Posterior cingulate gyrus (tissue), 11 donors: ENCODE results near the gene CAPN12.
A peak's percentile ranks its signal among the peaks of the same experiment; 100 is the strongest.

Source experiments
- DNase-seq, 10 donors: peaks; one replicate each; pipeline versions ENCODE4 v3.0.0 to v3.0.0-alpha.2; 2020 to 2021; ENCODE audit warnings: mixed read lengths in 3 of 10
- intact Hi-C: fragments of 100-400 bp; cut with DNase I; formaldehyde crosslinking; loops from one replicate; pipeline ENCODE4 v1.15.1; 2023

The CAPN12 gene

GRCh38 chr19:38717051-38717450, 27.2 kb downstream of the CAPN12 start:
- intact Hi-C loops: no loop called here

GRCh38 chr19:38715555-38715954, 28.7 kb downstream of the CAPN12 start:
- intact Hi-C loops: no loop called here
- DNase-seq: no peak

More at GRCh38 chr19:38717051-38717450, 27.2 kb downstream of the CAPN12 start:
- no peak for DNase-seq

GRCh38 chr19:38714354-38714778, 29.9 kb downstream of the CAPN12 start:
- no peak for DNase-seq
- intact Hi-C loops: no loop called here

GRCh38 chr19:38713865-38714264, 30.4 kb downstream of the CAPN12 start:
- no peak for DNase-seq
- intact Hi-C loops: no loop called here

GRCh38 chr19:38713227-38713649, 31.0 kb downstream of the CAPN12 start:
- peak in 2 of 10 donors; percentile 36 to 91 for DNase-seq
- intact Hi-C loops: no loop called here

- DNase-seq: no peak
- intact Hi-C loops: no loop called here
These were observed 32.0 kb downstream of the CAPN12 start for GRCh38 chr19:38712161-38712748.

GRCh38 chr19:38711726-38712153, 32.5 kb downstream of the CAPN12 start:
- DNase-seq: no peak

GRCh38 chr19:38710928-38711725, 33.1 kb downstream of the CAPN12 start:
- intact Hi-C loops: no loop called here
- DNase-seq: no peak

More at GRCh38 chr19:38711726-38712153, 32.5 kb downstream of the CAPN12 start:
- intact Hi-C loops: no loop called here

GRCh38 chr19:38710416-38710702, 33.9 kb downstream of the CAPN12 start:
- intact Hi-C loops: no loop called here
- DNase-seq: no peak

- intact Hi-C loops: no loop called here
These were observed 34.4 kb downstream of the CAPN12 start for GRCh38 chr19:38709671-38710415.

GRCh38 chr19:38709119-38709518, 35.2 kb downstream of the CAPN12 start:
- intact Hi-C loops: no loop called here
- no peak for DNase-seq

More at GRCh38 chr19:38709671-38710415, 34.4 kb downstream of the CAPN12 start:
- DNase-seq: no peak

GRCh38 chr19:38708413-38709024, 35.8 kb downstream of the CAPN12 start:
- intact Hi-C loops: no loop called here
- DNase-seq: no peak

- intact Hi-C loops: loop anchor here (1.0 kb wide), 1 partner anchor 11 kb away; no protein-coding TSS in a partner anchor
- no peak for DNase-seq
These were observed 36.7 kb downstream of the CAPN12 start for GRCh38 chr19:38707512-38708114.

- no peak for DNase-seq
- intact Hi-C loops: loop anchor here (1.0 kb wide), 1 partner anchor 11 kb away; no protein-coding TSS in a partner anchor
These were observed 37.3 kb downstream of the CAPN12 start for GRCh38 chr19:38706792-38707511.

GRCh38 chr19:38705197-38706019, 38.9 kb downstream of the CAPN12 start:
- intact Hi-C loops: no loop called here
- DNase-seq: no peak

- no peak for DNase-seq
- intact Hi-C loops: no loop called here
These were observed 39.7 kb downstream of the CAPN12 start for GRCh38 chr19:38704488-38705026.

GRCh38 chr19:38703509-38703908, 40.8 kb downstream of the CAPN12 start:
- no peak for DNase-seq
- intact Hi-C loops: no loop called here

- intact Hi-C loops: no loop called here
- DNase-seq: peak in 1 of 10 donors; percentile 73
These were observed 42.0 kb downstream of the CAPN12 start for GRCh38 chr19:38702278-38702677.
